ENCODE data around the gene SPTBN1. TPM values are rescaled to one million over a fixed set of nuclear protein-coding genes. Genes with fewer than 3 reads are reported as not detected.
"Not testable (repeated sequence)": the region's sequence is repeated elsewhere in the genome, so short reads cannot be mapped to it uniquely, and the experiment has no call there.

The SPTBN1 gene
- total RNA-seq, 4 donors from 2014 or later = 171 to 293 (median 247) TPM

- TF ChIP-seq POLR2A (IDR thresholded peaks at IDR 0.05) (no peak), CTCF (IDR thresholded peaks at IDR 0.05) (no peak)
Measured at GRCh38 chr2:54510916-54511315, 54.8 kb downstream of the SPTBN1 start.

GRCh38 chr2:54512183-54512582 is 56.1 kb downstream of the SPTBN1 start:
- no peaks in the 10 kb centered on the region for H3K9me3 ChIP-seq
- DNase-seq = no peak
- no peaks in the 10 kb centered on the region for H3K27me3 ChIP-seq
- no peak for TF ChIP-seq POLR2A (IDR thresholded peaks at IDR 0.05)
- H3K36me3 ChIP-seq = no peaks in the 10 kb centered on the region
- H3K4me3 ChIP-seq = no peak overlapping the region
- H3K27ac ChIP-seq = no peak overlapping the region
- H3K4me1 ChIP-seq = peaks cover 0 to 6% (median 0%) of the 10 kb centered on the region in 4 donors

More at GRCh38 chr2:54510916-54511315, 54.8 kb downstream of the SPTBN1 start:
- Histone ChIP-seq H3K4me3 (no peak overlapping the region), H3K9me3 (no peaks in the 10 kb centered on the region), H3K36me3 (no peaks in the 10 kb centered on the region), H3K27me3 (no peaks in the 10 kb centered on the region), H3K4me1 (peaks cover 0 to 6% (median 0%) of the 10 kb centered on the region in 4 donors), H3K27ac (no peak overlapping the region)
- DNase-seq = no peak

GRCh38 chr2:54512663-54513362 is 56.7 kb downstream of the SPTBN1 start:
- Histone ChIP-seq H3K27me3 (no peaks in the 10 kb centered on the region), H3K4me1 (peaks cover 0 to 6% (median 0%) of the 10 kb centered on the region in 4 donors), H3K9me3 (no peaks in the 10 kb centered on the region), H3K27ac (no peak overlapping the region), H3K36me3 (no peaks in the 10 kb centered on the region), H3K4me3 (no peak overlapping the region)
- DNase-seq = no peak
- TF ChIP-seq CTCF (IDR thresholded peaks at IDR 0.05) (no peak), POLR2A (IDR thresholded peaks at IDR 0.05) (no peak)

- Histone ChIP-seq H3K4me1 (peaks cover 0 to 6% (median 0%) of the 10 kb centered on the region in 4 donors), H3K4me3 (no peak overlapping the region), H3K27ac (no peak overlapping the region), H3K27me3 (no peaks in the 10 kb centered on the region), H3K9me3 (no peaks in the 10 kb centered on the region), H3K36me3 (no peaks in the 10 kb centered on the region)
- TF ChIP-seq POLR2A (IDR thresholded peaks at IDR 0.05) (no peak), CTCF (IDR thresholded peaks at IDR 0.05) (no peak)
- no peak for DNase-seq
Measured at GRCh38 chr2:54513363-54513715, 57.2 kb downstream of the SPTBN1 start.

- Histone ChIP-seq H3K9me3 (no peaks in the 10 kb centered on the region), H3K27me3 (no peaks in the 10 kb centered on the region), H3K36me3 (no peaks in the 10 kb centered on the region), H3K4me1 (peaks cover 0 to 6% (median 0%) of the 10 kb centered on the region in 4 donors), H3K4me3 (no peak overlapping the region), H3K27ac (no peak overlapping the region)
- no peak for DNase-seq
- no peak for TF ChIP-seq POLR2A (IDR thresholded peaks at IDR 0.05)
- TF ChIP-seq CTCF (IDR thresholded peaks at IDR 0.05) = no peak
Measured at GRCh38 chr2:54514822-54515569, 58.9 kb downstream of the SPTBN1 start.

- H3K4me1 ChIP-seq = peaks cover 0 to 6% (median 0%) of the 10 kb centered on the region in 4 donors
- H3K9me3 ChIP-seq = no peaks in the 10 kb centered on the region
- DNase-seq = no peak
- TF ChIP-seq POLR2A (IDR thresholded peaks at IDR 0.05) = no peak
- TF ChIP-seq CTCF (IDR thresholded peaks at IDR 0.05) = no peak
- H3K27me3 ChIP-seq = no peaks in the 10 kb centered on the region
- no peak overlapping the region for H3K27ac ChIP-seq
- no peak overlapping the region for H3K4me3 ChIP-seq
- H3K36me3 ChIP-seq = no peaks in the 10 kb centered on the region
Measured at GRCh38 chr2:54516842-54517241, 60.7 kb downstream of the SPTBN1 start.

- H3K4me1 ChIP-seq, H3K27ac ChIP-seq, H3K36me3 ChIP-seq: not testable (repeated sequence)
Measured at GRCh38 chr2:54518016-54518415, 61.9 kb downstream of the SPTBN1 start.

More at GRCh38 chr2:54518016-54518415, 61.9 kb downstream of the SPTBN1 start:
- not testable (repeated sequence) for H3K4me3 ChIP-seq, DNase-seq, H3K9me3 ChIP-seq, H3K27me3 ChIP-seq
